Memory B cell (primary cell): ENCODE measurements around the gene ATXN2.
"Not testable (repeated sequence)": the region's sequence is repeated elsewhere in the genome, so short reads cannot be mapped to it uniquely, and the experiment has no call there.

ENCODE experiments used
- ATAC-seq: fragments of 150-1000 bp; cut with Tn5 transposase; 2 replicates; pipeline ENCODE4 v1.10.0; 2021; ENCODE audit warnings: low read depth, mild to moderate bottlenecking, moderate library complexity
- DNase-seq, 2 donors: peaks; one replicate each; pipeline ENCODE4 v3.0.0; 2022; ENCODE audit warnings: low spot score in 2 of 2
- H3K27ac Mint-ChIP-seq: one replicate; pipeline ENCODE4 v1.8.0; 2022; ENCODE audit warnings: mild to moderate bottlenecking, moderate library complexity, mixed read lengths
- H3K27me3 Mint-ChIP-seq: one replicate; pipeline ENCODE4 v1.8.0; 2022; ENCODE audit warnings: mixed read lengths
- H3K36me3 Mint-ChIP-seq: one replicate; pipeline ENCODE4 v1.8.0; 2022; ENCODE audit warnings: mild to moderate bottlenecking, mixed read lengths
- H3K4me1 Mint-ChIP-seq: one replicate; pipeline ENCODE4 v1.8.0; 2022; ENCODE audit warnings: mixed read lengths
- H3K4me3 Mint-ChIP-seq: one replicate; pipeline ENCODE4 v1.8.0; 2022; ENCODE audit warnings: mild to moderate bottlenecking, moderate library complexity, mixed read lengths
- H3K9me3 Mint-ChIP-seq: one replicate; pipeline ENCODE4 v1.8.0; 2022; ENCODE audit warnings: mixed read lengths

Gene ATXN2

GRCh38 chr12:111529424-111530368 is 69.4 kb downstream of the ATXN2 start:
- H3K4me3 Mint-ChIP-seq = no peak overlapping the region
- peaks cover 3% of the 10 kb centered on the region for H3K4me1 Mint-ChIP-seq
- H3K9me3 Mint-ChIP-seq = no peaks in the 10 kb centered on the region
- peaks cover 10% of the 10 kb centered on the region for H3K36me3 Mint-ChIP-seq
- H3K27ac Mint-ChIP-seq = no peak overlapping the region
- DNase-seq (peak; percentile 58 to 59), ATAC-seq (peak; percentile 96)
- no peaks in the 10 kb centered on the region for H3K27me3 Mint-ChIP-seq

DNA sequence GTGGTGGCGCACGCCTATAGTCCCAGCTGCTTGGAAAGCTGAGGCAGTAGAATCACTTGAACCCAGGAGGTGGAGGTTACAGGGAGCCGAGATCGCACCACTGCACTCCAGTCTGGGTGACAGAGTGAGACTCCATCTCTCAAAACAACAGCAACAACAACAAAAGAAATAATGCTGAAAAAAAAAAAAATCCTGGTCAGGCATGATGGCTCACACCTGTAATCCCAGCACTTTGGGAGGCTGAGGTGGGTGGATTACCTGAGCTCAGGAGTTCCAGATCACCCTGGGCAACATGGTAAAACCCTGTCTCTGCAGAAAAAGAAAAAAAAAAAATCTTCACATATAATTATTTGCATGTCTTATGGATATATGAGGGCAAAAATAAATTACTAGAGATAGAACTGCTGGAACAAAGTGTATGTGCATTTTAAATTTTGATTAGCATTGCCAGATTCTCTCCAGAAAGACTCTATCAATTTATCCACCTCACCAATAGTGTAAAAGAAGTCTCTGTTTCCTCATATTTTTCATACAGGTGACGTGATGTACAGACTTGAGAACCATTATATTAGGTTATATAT is 75.4 kb downstream of the ATXN2 start:
- ATAC-seq (no peak), DNase-seq (no peak)
- peaks cover 7% of the 10 kb centered on the region for H3K36me3 Mint-ChIP-seq
- H3K4me1 Mint-ChIP-seq = no peaks in the 10 kb centered on the region
- H3K9me3 Mint-ChIP-seq = no peaks in the 10 kb centered on the region
- no peak overlapping the region for H3K4me3 Mint-ChIP-seq
- no peak overlapping the region for H3K27ac Mint-ChIP-seq
- no peaks in the 10 kb centered on the region for H3K27me3 Mint-ChIP-seq

- H3K4me1 Mint-ChIP-seq = no peaks in the 10 kb centered on the region
- DNase-seq = no peak
- no peaks in the 10 kb centered on the region for H3K27me3 Mint-ChIP-seq
- H3K9me3 Mint-ChIP-seq = no peaks in the 10 kb centered on the region
- no peak overlapping the region for H3K27ac Mint-ChIP-seq
- ATAC-seq = no peak
- peaks cover 7% of the 10 kb centered on the region for H3K36me3 Mint-ChIP-seq
- no peak overlapping the region for H3K4me3 Mint-ChIP-seq
Observed at GRCh38 chr12:111521801-111522200, 77.3 kb downstream of the ATXN2 start.

GRCh38 chr12:111519937-111520336 is 79.2 kb downstream of the ATXN2 start:
- Mint-ChIP-seq H3K9me3 (no peaks in the 10 kb centered on the region), H3K27me3 (no peaks in the 10 kb centered on the region), H3K4me3 (no peak overlapping the region), H3K36me3 (peaks cover 6% of the 10 kb centered on the region), H3K4me1 (no peaks in the 10 kb centered on the region), H3K27ac (no peak overlapping the region)
- ATAC-seq (no peak), DNase-seq (no peak)

DNA sequence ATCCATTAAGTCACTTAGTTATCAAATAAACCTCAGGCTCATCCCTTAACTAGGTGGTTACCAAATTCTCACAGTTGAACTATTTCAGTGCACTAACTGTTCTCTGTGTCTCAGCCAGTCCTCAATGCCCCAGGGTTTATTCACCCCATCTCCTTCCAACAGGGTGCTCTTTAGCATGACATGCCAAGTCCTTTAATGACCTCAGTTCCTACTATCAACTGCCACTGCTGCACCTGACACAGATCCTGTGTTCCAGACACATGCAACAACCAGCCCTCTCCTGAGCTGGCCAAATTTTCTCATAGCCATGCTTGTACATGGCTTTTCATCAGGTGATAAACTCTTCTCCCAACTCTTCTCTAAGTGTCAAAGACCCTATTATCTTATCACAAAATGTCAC is 80.0 kb downstream of the ATXN2 start:
- H3K36me3 Mint-ChIP-seq = peaks cover 4% of the 10 kb centered on the region
- H3K27ac Mint-ChIP-seq = no peak overlapping the region
- ATAC-seq = no peak

DNA sequence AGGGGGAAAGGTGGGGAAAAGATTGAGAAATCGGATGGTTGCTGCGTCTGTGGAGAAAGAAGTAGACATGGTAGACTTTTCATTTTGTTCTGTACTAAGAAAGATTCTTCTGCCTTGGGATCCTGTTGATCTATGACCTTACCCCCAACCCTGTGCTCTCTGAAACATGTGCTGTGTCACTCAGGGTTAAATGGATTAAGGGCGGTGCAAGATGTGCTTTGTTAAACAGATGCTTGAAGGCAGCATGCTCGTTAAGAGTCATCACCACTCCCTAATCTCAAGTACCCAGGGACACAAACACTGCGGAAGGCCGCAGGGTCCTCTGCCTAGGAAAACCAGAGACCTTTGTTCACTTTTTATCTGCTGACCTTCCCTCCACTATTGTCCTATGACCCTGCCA is 91.4 kb downstream of the ATXN2 start:
- H3K27ac Mint-ChIP-seq, H3K27me3 Mint-ChIP-seq, H3K4me3 Mint-ChIP-seq, H3K4me1 Mint-ChIP-seq, H3K9me3 Mint-ChIP-seq, DNase-seq, ATAC-seq: not testable (repeated sequence)
- peaks cover 13% of the 10 kb centered on the region for H3K36me3 Mint-ChIP-seq

More for the DNA sequence above, 80.0 kb downstream of the ATXN2 start:
- no peak overlapping the region for H3K4me3 Mint-ChIP-seq
- H3K9me3 Mint-ChIP-seq = no peaks in the 10 kb centered on the region
- H3K4me1 Mint-ChIP-seq = no peaks in the 10 kb centered on the region
- DNase-seq = no peak
- no peaks in the 10 kb centered on the region for H3K27me3 Mint-ChIP-seq

- H3K36me3 Mint-ChIP-seq = peaks cover 13% of the 10 kb centered on the region
- not testable (repeated sequence) for ATAC-seq
Observed at GRCh38 chr12:111507258-111507657, 91.9 kb downstream of the ATXN2 start.

GRCh38 chr12:111506260-111506659 is 92.9 kb downstream of the ATXN2 start:
- ATAC-seq = no peak
- no peak overlapping the region for H3K4me3 Mint-ChIP-seq
- no peaks in the 10 kb centered on the region for H3K9me3 Mint-ChIP-seq
- no peak overlapping the region for H3K27ac Mint-ChIP-seq
- H3K36me3 Mint-ChIP-seq = peaks cover 13% of the 10 kb centered on the region
- no peak for DNase-seq
- no peaks in the 10 kb centered on the region for H3K27me3 Mint-ChIP-seq
- no peaks in the 10 kb centered on the region for H3K4me1 Mint-ChIP-seq

More at GRCh38 chr12:111507258-111507657, 91.9 kb downstream of the ATXN2 start:
- DNase-seq, H3K4me1 Mint-ChIP-seq, H3K9me3 Mint-ChIP-seq, H3K27me3 Mint-ChIP-seq, H3K27ac Mint-ChIP-seq, H3K4me3 Mint-ChIP-seq: not testable (repeated sequence)

DNA sequence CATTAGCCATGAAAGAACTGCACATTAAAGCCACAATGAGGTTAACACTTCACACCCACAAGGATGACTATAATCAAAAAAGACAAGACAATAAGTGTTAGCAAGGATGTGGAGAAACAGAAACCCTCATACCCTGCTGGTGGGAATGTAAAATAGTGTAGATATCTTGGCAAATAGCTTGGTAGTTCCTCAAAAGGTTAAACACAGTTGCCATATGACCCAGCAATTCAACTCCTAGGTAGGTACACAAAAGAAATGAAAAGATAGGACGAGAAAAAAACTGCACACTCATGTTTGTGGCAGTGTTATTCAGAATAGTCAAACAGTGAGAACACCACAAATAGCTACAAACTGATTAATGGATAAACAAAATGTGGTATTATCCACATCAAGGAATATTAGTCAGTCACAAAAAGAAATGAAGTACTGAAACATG is 93.5 kb downstream of the ATXN2 start:
- Mint-ChIP-seq H3K36me3 (peaks cover 8% of the 10 kb centered on the region), H3K27me3 (no peaks in the 10 kb centered on the region), H3K4me1 (no peaks in the 10 kb centered on the region), H3K27ac (no peak overlapping the region), H3K9me3 (no peaks in the 10 kb centered on the region), H3K4me3 (no peak overlapping the region)
- ATAC-seq (no peak), DNase-seq (no peak)

GRCh38 chr12:111503116-111503515 is 96.0 kb downstream of the ATXN2 start:
- Mint-ChIP-seq H3K36me3 (peaks cover 14% of the 10 kb centered on the region), H3K9me3 (no peaks in the 10 kb centered on the region), H3K4me1 (no peaks in the 10 kb centered on the region), H3K27ac (no peak overlapping the region), H3K4me3 (no peak overlapping the region), H3K27me3 (no peaks in the 10 kb centered on the region)
- ATAC-seq (no peak), DNase-seq (no peak)

- no peaks in the 10 kb centered on the region for H3K27me3 Mint-ChIP-seq
- H3K27ac Mint-ChIP-seq = peak overlapping the region; percentile 51
- no peak overlapping the region for H3K4me3 Mint-ChIP-seq
- DNase-seq (no peak), ATAC-seq (no peak)
- H3K9me3 Mint-ChIP-seq = no peaks in the 10 kb centered on the region
- peaks cover 8% of the 10 kb centered on the region for H3K4me1 Mint-ChIP-seq
- peaks cover 45% of the 10 kb centered on the region for H3K36me3 Mint-ChIP-seq
Observed at GRCh38 chr12:111494676-111495075, 104.4 kb downstream of the ATXN2 start.

DNA sequence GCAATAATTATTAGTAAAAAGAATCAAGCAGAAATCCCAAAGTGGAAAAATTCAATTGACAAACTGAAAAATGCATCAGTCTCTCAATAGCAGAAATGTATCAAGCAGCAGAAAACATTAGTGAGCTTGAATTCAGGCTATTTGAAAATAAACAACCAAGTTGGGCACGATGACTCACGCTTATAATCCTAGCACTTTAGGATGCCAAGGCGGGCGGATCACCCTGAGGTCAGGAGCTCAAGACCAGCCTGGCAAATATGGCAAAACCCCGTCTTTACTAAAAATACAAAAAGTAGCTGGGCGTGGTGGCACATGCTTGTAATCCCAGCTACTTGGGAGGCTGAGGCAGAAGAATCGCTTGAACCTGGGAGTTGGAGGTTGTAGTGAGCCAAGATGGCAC is 106.1 kb downstream of the ATXN2 start:
- not testable (repeated sequence) for H3K9me3 Mint-ChIP-seq, H3K27ac Mint-ChIP-seq

DNA sequence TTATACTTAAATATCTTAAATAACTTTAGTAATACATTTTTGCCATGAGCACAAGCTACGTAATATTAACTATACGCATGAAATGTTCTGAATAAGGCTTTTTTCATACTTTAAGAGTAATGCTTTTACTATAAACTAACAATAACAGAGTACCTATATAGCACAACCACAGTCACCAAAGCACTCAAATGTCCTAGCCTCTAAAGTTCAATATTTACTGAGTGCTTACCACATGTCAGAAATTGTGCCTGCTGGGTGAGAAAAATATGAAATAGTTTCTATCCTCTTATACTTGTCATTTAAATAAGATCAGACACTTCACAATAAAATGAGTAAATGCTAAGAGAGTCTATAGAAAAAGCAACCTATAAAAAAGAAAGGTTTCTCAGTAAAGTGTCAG is 110.3 kb downstream of the ATXN2 start:
- Mint-ChIP-seq H3K4me3 (no peak overlapping the region), H3K27ac (no peak overlapping the region), H3K36me3 (peaks cover 24% of the 10 kb centered on the region), H3K9me3 (no peaks in the 10 kb centered on the region), H3K4me1 (no peaks in the 10 kb centered on the region), H3K27me3 (no peaks in the 10 kb centered on the region)
- ATAC-seq (no peak), DNase-seq (no peak)

More for the DNA sequence above, 106.1 kb downstream of the ATXN2 start:
- H3K27me3 Mint-ChIP-seq, H3K4me1 Mint-ChIP-seq, H3K4me3 Mint-ChIP-seq, ATAC-seq, DNase-seq: not testable (repeated sequence)
- H3K36me3 Mint-ChIP-seq = peaks cover 41% of the 10 kb centered on the region

- no peak overlapping the region for H3K4me3 Mint-ChIP-seq
- ATAC-seq (no peak), DNase-seq (no peak)
- H3K27me3 Mint-ChIP-seq = no peaks in the 10 kb centered on the region
- no peak overlapping the region for H3K27ac Mint-ChIP-seq
- peaks cover 27% of the 10 kb centered on the region for H3K36me3 Mint-ChIP-seq
- no peaks in the 10 kb centered on the region for H3K9me3 Mint-ChIP-seq
- H3K4me1 Mint-ChIP-seq = no peaks in the 10 kb centered on the region
Observed at GRCh38 chr12:111488271-111488670, 110.8 kb downstream of the ATXN2 start.
